Esophagus squamous epithelium (tissue), 5 donors: Measurements from ENCODE around the gene PAX8. TPM values are rescaled to one million over a fixed set of nuclear protein-coding genes. Genes with fewer than 3 reads are reported as not detected.
"Not testable (repeated sequence)": the region's sequence is repeated elsewhere in the genome, so short reads cannot be mapped to it uniquely, and the experiment has no call there.

ENCODE experiments used
- DNase-seq: peaks from one replicate; lab custom pipeline; 2025; lab: John Stamatoyannopoulos, UW
- H3K27ac ChIP-seq, 4 donors: fragments of 200-600 bp; sonication (generic); one replicate each; pipeline ENCODE4 v1.5.1; 2016 to 2019; ENCODE audit warnings: mild to moderate bottlenecking in 1 of 4
- H3K27me3 ChIP-seq, 4 donors: fragments of 200-600 bp; sonication (generic); 1 replicate in 3 of 4; 2 replicates in 1 of 4; pipeline versions ENCODE4 v1.5.1 to v1.6.0; 2017 to 2021; ENCODE audit warnings: antibody characterized with exemption in 1 of 4
- H3K36me3 ChIP-seq, 3 donors: fragments of 200-600 bp; sonication (generic); one replicate each; pipeline ENCODE4 v1.5.1; 2016 to 2019
- H3K4me1 ChIP-seq, 3 donors: fragments of 200-600 bp; sonication (generic); one replicate each; pipeline ENCODE4 v1.5.1; 2017 to 2019
- H3K4me3 ChIP-seq, 4 donors: fragments of 200-600 bp; sonication (generic); 1 replicate in 3 of 4; 2 replicates in 1 of 4; pipeline ENCODE4 v1.5.1; 2016 to 2019; ENCODE audit warnings: mild to moderate bottlenecking in 2 of 4, moderate library complexity in 1 of 4
- H3K9me3 ChIP-seq, 3 donors: fragments of 200-600 bp; sonication (generic); one replicate each; pipeline ENCODE4 v1.5.1; 2016 to 2019
- CTCF ChIP-seq, 6 experiments: fragments of 450-650 bp in 4 of 6; fragments of 200-600 bp in 2 of 6; sonication (generic) in 2 of 6; IDR thresholded peaks; one replicate each; pipeline ENCODE4 v1.5.1; 2016 to 2019; ENCODE audit warnings: antibody characterized with exemption in 6 of 6, mild to moderate bottlenecking in 4 of 6, moderate library complexity in 4 of 6
- POLR2A ChIP-seq, 4 donors: fragments of 450-650 bp; IDR thresholded peaks; one replicate each; pipeline ENCODE4 v1.6.1; 2017; ENCODE audit warnings: antibody characterized with exemption in 4 of 4, mild to moderate bottlenecking in 4 of 4, moderate library complexity in 3 of 4
- WGBS, 2 donors: methylation state at CpG; one replicate each; pipeline ENCODE4 v1.1.5; 2018; 5-methylcytosine and 5-hydroxymethylcytosine counted together
- intact Hi-C: fragments of 100-400 bp; cut with DNase I; formaldehyde crosslinking; loops from one replicate; pipeline ENCODE4 v1.15.0; 2022
- total RNA-seq, 4 donors: library from RNA; depleted of rRNA; stranded (reverse); fragments of >200 nt; gene quantifications; one replicate each; pipeline ENCODE4 v1.1.0, GENCODE V29; 2016
- donor health status: DM: yes; HTN: yes; CAD: no.

The PAX8 gene
- total RNA-seq, 4 donors from 2014 or later, result 0.32 to 7.6 (median 2.7) TPM

GRCh38 chr2:113316085-113316484, 37.4 kb upstream of the PAX8 start:
- 61 to 79% methylated on average over 2 of the region's 2 CpGs for WGBS, 2 donors
- H3K27ac ChIP-seq, result no peak overlapping the region
- H3K4me3 ChIP-seq, result no peak overlapping the region
- H3K9me3 ChIP-seq, result no peaks in the 10 kb centered on the region
- TF ChIP-seq POLR2A (IDR thresholded peaks at IDR 0.05) (no peak), CTCF (IDR thresholded peaks at IDR 0.05) (no peak)
- no peak for DNase-seq
- peaks cover 0 to 22% (median 4%) of the 10 kb centered on the region in 3 donors for H3K4me1 ChIP-seq
- intact Hi-C loops, result no loop called here
- no peaks in the 10 kb centered on the region for H3K36me3 ChIP-seq
- peaks cover 0 to 15% (median 0%) of the 10 kb centered on the region in 4 donors for H3K27me3 ChIP-seq

GRCh38 chr2:113314663-113315062, 35.9 kb upstream of the PAX8 start:
- Histone ChIP-seq H3K4me1 (peaks cover 0 to 35% (median 9%) of the 10 kb centered on the region in 3 donors), H3K27me3 (peaks cover 0 to 15% (median 0%) of the 10 kb centered on the region in 4 donors), H3K27ac (peak overlapping the region in 3 of 4 donors; percentile 64 to 81 (median 68))
- intact Hi-C loops, H3K9me3 ChIP-seq, H3K4me3 ChIP-seq, DNase-seq, H3K36me3 ChIP-seq: not testable (repeated sequence)

- H3K4me3 ChIP-seq, intact Hi-C loops, H3K36me3 ChIP-seq, DNase-seq, H3K9me3 ChIP-seq: not testable (repeated sequence)
- H3K4me1 ChIP-seq, result peaks cover 0 to 40% (median 13%) of the 10 kb centered on the region in 3 donors
- H3K27ac ChIP-seq, result peak overlapping the region in 3 of 4 donors; percentile 64 to 81 (median 73)
- 59 to 63% methylated on average over 3 of the region's 3 CpGs for WGBS, 2 donors
- peaks cover 0 to 15% (median 0%) of the 10 kb centered on the region in 4 donors for H3K27me3 ChIP-seq
These were observed 35.5 kb upstream of the PAX8 start for GRCh38 chr2:113314176-113314575.

GRCh38 chr2:113311781-113312180, 33.1 kb upstream of the PAX8 start:
- Histone ChIP-seq H3K4me1 (peaks cover 0 to 41% (median 13%) of the 10 kb centered on the region in 3 donors), H3K27me3 (peaks cover 0 to 15% (median 0%) of the 10 kb centered on the region in 4 donors)
- DNase-seq, H3K9me3 ChIP-seq, intact Hi-C loops, H3K27ac ChIP-seq, H3K36me3 ChIP-seq, H3K4me3 ChIP-seq: not testable (repeated sequence)
- 50 to 64% methylated on average over 1 of the region's 1 CpG for WGBS, 2 donors

GRCh38 chr2:113311191-113311590, 32.5 kb upstream of the PAX8 start:
- intact Hi-C loops, DNase-seq, H3K9me3 ChIP-seq, H3K36me3 ChIP-seq, H3K27ac ChIP-seq, H3K4me3 ChIP-seq: not testable (repeated sequence)
- peaks cover 0 to 11% (median 0%) of the 10 kb centered on the region in 4 donors for H3K27me3 ChIP-seq
- 78 to 80% methylated on average over 3 of the region's 3 CpGs for WGBS, 2 donors
- peaks cover 0 to 41% (median 13%) of the 10 kb centered on the region in 3 donors for H3K4me1 ChIP-seq

GRCh38 chr2:113309655-113310387, 31.1 kb upstream of the PAX8 start:
- no peak for DNase-seq
- TF ChIP-seq POLR2A (IDR thresholded peaks at IDR 0.05) (no peak), CTCF (IDR thresholded peaks at IDR 0.05) (no peak)
- WGBS, 2 donors, result 43 to 69% methylated on average over 5 to 6 of the region's 6 CpGs
- Histone ChIP-seq H3K4me3 (no peak overlapping the region), H3K4me1 (peaks cover 0 to 44% (median 13%) of the 10 kb centered on the region in 3 donors), H3K27me3 (peaks cover 0 to 7% (median 0%) of the 10 kb centered on the region in 4 donors), H3K27ac (peak overlapping the region; percentile 39 to 66 (median 50)), H3K9me3 (no peaks in the 10 kb centered on the region), H3K36me3 (no peaks in the 10 kb centered on the region)
- intact Hi-C loops, result loop anchor here (10.0 kb wide), 1 partner anchor 55 kb away; no protein-coding TSS in a partner anchor

GRCh38 chr2:113308784-113309183, 30.1 kb upstream of the PAX8 start:
- intact Hi-C loops, result loop anchor here (10.0 kb wide), 1 partner anchor 56 kb away; no protein-coding TSS in a partner anchor
- not testable (repeated sequence) for H3K4me3 ChIP-seq, H3K27me3 ChIP-seq, H3K9me3 ChIP-seq, H3K36me3 ChIP-seq, H3K27ac ChIP-seq, DNase-seq
- peaks cover 0 to 37% (median 12%) of the 10 kb centered on the region in 3 donors for H3K4me1 ChIP-seq

GRCh38 chr2:113306207-113306606, 27.5 kb upstream of the PAX8 start:
- DNase-seq, H3K27ac ChIP-seq, H3K27me3 ChIP-seq, H3K36me3 ChIP-seq, H3K9me3 ChIP-seq, H3K4me3 ChIP-seq: not testable (repeated sequence)
- 89% methylated on average over 1 of the region's 4 CpGs; no CpG with 5 or more reads in 1 of the 2 donors for WGBS, 2 donors
- H3K4me1 ChIP-seq, result peaks cover 0 to 30% (median 9%) of the 10 kb centered on the region in 3 donors
- intact Hi-C loops, result loop anchor here (10.0 kb wide), 1 partner anchor 59 kb away; no protein-coding TSS in a partner anchor

- intact Hi-C loops, result loop anchor here (10.0 kb wide), 1 partner anchor 59 kb away; no protein-coding TSS in a partner anchor
- H3K4me1 ChIP-seq, result peaks cover 0 to 28% (median 9%) of the 10 kb centered on the region in 3 donors
- not testable (repeated sequence) for DNase-seq, H3K9me3 ChIP-seq, H3K27ac ChIP-seq, H3K27me3 ChIP-seq, H3K36me3 ChIP-seq, H3K4me3 ChIP-seq
- 13 to 43% methylated on average over 1 to 3 of the region's 15 CpGs for WGBS, 2 donors
These were observed 27.0 kb upstream of the PAX8 start for GRCh38 chr2:113305749-113306148.
